LNCaP clone FGC (cell line): Measurements from ENCODE around the gene OR10J5.
"Not testable (repeated sequence)": the region's sequence is repeated elsewhere in the genome, so short reads cannot be mapped to it uniquely, and the experiment has no call there.

Experiments
- DNase-seq: peaks from one replicate; pipeline ENCODE4 v3.0.0-alpha.2; 2011; ENCODE audit warnings: low read depth
- H3K4me3 ChIP-seq: 2 replicates; pipeline ENCODE4 v1.5.1; 2011; ENCODE audit warnings: mild to moderate bottlenecking, low read depth, low read length, control low read depth
- CTCF ChIP-seq: IDR thresholded peaks from 2 replicates; pipeline ENCODE4 v1.5.1; 2012; ENCODE audit warnings: mild to moderate bottlenecking; ENCODE audit not compliant: control insufficient read depth, insufficient read depth; ENCODE audit errors: extremely low read depth

The OR10J5 gene

DNA sequence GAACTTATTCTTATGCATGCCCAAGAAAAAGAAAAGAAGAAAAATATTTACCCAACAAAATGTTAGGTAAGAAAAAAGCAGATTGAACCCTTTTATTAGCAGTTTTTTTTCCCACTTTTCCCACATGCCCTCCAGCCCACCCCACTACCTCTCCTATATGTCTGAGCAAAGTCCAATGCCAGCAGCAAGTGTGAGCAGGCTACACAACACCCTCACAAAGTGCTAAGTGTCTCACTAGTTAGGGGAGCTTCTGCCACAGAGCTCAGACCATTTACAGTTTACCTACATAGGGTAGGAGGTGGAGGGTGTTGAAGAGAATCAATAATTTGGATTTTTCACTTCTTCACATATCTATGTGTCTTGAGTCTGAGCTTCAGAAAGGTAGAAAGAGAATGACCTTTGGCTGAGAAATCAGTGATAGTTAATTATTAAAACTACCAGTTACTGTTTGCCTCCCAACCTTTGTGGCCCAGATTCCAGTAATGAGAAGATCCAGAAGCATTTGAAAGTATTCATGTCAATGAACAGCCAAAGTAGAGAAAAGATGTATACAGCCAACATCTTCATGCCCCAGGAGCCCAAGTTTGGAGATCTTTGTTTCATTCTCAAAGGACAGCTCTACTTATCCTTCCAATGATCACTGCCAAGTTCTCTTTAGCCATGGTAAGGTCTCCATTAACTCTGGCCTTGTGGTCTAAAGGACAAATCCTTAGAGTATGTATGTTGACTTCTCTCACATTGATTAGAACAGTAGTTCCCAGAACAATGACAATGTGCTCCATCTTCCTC lies 26.2 kb downstream of the OR10J5 start:
- no peak overlapping the region for H3K4me3 ChIP-seq
- TF ChIP-seq CTCF = no peak
- no peak for DNase-seq

DNA sequence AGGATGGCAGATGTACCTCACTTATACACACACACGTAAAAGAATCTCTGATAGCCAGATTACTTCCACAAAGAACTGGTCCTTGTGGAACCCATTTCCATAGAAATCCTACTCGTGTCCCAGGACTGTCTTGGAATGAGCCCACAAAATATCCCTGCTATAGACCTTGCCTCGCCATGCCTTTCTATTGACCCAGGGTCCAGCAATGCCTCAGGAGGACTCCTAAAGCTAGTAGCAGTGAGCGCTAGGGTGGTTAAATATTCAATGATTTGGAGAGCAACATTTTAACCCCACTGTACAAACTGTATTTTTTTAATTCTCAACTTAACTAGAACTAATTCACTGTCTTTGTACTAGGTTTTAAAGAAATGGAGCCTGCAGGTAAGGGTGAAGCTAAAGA lies 26.9 kb downstream of the OR10J5 start:
- TF ChIP-seq CTCF = no peak
- no peak for DNase-seq
- no peak overlapping the region for H3K4me3 ChIP-seq

DNA sequence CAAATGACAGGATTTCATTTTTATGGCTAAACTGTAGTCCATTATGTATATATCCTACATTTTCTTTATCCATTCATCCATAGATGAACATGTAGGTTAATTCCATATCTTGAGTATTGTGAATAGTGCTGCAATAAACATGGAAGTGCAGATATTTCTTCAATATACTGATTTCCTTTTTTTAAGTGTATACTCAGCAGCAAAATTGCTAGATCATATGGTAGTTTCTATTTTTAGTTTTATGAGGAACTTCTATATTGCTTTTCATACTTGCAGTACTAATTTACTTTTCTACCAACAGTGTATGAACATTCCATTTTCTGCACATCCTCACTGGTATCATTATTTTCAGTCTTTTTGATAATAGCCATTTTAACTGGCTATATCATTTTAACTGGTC lies 30.1 kb downstream of the OR10J5 start:
- TF ChIP-seq CTCF = no peak
- no peak overlapping the region for H3K4me3 ChIP-seq
- DNase-seq = no peak

DNA sequence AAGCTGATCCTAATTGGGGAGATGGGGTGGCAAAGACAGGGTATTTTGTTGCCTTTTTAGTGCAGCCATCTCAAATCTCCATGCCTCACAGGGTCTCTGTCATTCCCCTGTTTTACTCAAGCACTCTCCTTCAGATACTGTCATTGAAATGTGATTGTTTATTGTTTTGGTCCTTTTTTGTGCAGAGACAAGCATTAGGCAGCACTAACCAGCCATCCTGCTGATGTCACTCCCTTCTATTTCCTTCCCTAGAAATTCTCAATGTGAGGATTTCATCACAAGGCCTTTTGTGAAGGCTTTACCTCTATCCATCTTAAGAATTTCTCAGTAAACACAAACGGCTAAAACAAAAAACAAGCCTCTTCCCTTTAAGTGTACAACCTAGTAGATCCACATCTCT lies 34.7 kb downstream of the OR10J5 start:
- no peak overlapping the region for H3K4me3 ChIP-seq
- DNase-seq = no peak
- TF ChIP-seq CTCF = no peak

GRCh38 chr1:159494513-159495210 lies 41.1 kb downstream of the OR10J5 start:
- DNase-seq, H3K4me3 ChIP-seq: not testable (repeated sequence)

DNA sequence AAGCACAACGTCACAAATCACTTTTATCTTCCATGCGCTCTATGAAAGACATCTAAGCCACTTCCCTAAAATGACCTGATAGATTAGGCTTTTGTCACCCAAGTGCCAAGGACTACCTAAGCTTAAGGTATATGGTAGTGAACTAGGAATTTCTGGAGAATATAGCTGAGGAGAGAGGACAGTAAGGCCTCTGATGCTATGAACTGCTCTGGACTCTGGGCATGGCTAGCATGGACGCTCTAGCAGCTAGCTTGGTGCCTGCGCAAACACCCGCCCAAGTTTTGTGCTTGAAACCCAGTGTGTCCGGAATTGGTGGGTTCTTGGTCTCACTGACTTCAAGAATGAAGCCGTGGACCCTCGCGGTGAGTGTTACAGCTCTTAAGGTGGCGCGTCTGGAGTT lies 42.5 kb downstream of the OR10J5 start:
- no peak for TF ChIP-seq CTCF
- no peak for DNase-seq

DNA sequence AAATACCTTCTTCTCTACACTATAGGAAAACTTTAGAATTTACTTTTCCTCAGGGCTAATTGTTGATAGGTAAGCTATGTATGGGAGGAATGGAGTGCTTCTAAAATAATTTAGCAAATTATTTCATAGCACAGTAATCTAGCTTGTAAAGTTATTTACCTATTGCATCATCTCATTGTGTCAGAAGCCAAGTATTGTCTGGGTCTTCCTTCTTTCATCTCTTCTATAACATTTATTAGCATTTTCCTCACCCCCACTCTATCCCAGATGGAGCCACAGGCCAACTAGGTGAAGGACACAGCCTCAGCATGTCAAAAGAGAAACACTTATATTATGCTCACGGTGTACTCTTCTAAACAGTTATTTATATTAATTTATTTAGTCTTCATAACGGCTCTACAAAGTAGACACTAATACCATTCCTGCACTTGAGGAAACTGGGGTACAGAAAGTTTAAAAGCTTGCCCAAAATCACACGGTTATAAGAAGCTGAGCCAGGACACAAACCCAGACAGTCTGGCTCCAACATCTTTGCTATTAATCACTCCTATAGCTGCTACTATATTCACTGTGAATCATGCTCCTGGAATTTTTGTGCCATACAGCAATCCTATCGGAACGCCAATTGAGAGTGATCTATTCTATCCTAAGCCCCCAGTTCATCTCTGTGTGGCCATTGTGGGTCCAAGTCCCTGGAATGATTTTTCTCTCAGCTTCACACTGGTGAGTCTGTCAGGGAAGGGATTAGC lies 43.1 kb downstream of the OR10J5 start:
- TF ChIP-seq CTCF = no peak
- peak; percentile 4 for DNase-seq
- H3K4me3 ChIP-seq = no peak overlapping the region

More for the DNA sequence above, 42.5 kb downstream of the OR10J5 start:
- no peak overlapping the region for H3K4me3 ChIP-seq
